ENCODE data around the gene SECTM1.

SECTM1 gene

GRCh38 chr17:82272495-82273326 is 60.9 kb downstream of the SECTM1 start:
- TF ChIP-seq CTCF (conservative IDR thresholded peaks at IDR 0.05; ENCODE audit: control insufficient read depth, insufficient read depth, low read depth, low read length) = no peak
- peak overlapping the region; percentile 80 for H3K4me3 ChIP-seq (ENCODE audit: control insufficient read depth, low read depth, low read length)
- no peak for DNase-seq (ENCODE audit: low read depth)

- H3K4me3 ChIP-seq (ENCODE audit: control insufficient read depth, low read depth, low read length) = no peak overlapping the region
- no peak for DNase-seq (ENCODE audit: low read depth)
- no peak for TF ChIP-seq CTCF (conservative IDR thresholded peaks at IDR 0.05; ENCODE audit: control insufficient read depth, insufficient read depth, low read depth, low read length)
Measured at GRCh38 chr17:82271401-82271800, 62.2 kb downstream of the SECTM1 start.
